ENCODE data around the gene CMTM2.

DNA sequence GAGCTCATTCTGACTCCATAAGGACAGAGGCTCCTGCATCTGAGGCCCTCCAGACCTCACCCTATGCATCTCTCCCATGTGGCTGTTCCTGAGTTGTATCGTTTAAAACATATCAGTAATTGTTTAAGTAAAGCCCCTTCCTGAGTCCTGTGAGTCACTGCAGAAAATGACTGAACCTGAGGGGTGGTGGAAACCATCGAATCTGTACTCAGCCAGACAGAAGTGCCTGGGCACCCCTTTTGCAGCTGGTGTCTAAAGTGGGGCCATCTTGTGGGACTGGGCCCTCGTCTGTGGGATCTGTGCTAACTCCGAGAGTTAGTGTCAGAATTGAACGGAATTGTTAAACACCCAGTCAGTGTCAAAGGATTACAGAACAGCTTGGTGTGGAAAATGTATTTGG is 50.6 kb downstream of the CMTM2 start:
- TF ChIP-seq, protein P1, sequence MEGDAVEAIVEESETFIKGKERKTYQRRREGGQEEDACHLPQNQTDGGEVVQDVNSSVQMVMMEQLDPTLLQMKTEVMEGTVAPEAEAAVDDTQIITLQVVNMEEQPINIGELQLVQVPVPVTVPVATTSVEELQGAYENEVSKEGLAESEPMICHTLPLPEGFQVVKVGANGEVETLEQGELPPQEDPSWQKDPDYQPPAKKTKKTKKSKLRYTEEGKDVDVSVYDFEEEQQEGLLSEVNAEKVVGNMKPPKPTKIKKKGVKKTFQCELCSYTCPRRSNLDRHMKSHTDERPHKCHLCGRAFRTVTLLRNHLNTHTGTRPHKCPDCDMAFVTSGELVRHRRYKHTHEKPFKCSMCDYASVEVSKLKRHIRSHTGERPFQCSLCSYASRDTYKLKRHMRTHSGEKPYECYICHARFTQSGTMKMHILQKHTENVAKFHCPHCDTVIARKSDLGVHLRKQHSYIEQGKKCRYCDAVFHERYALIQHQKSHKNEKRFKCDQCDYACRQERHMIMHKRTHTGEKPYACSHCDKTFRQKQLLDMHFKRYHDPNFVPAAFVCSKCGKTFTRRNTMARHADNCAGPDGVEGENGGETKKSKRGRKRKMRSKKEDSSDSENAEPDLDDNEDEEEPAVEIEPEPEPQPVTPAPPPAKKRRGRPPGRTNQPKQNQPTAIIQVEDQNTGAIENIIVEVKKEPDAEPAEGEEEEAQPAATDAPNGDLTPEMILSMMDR (IDR thresholded peaks at IDR 0.05; ENCODE audit: low read depth, low read length) = no peak
- TF ChIP-seq, protein P2, sequence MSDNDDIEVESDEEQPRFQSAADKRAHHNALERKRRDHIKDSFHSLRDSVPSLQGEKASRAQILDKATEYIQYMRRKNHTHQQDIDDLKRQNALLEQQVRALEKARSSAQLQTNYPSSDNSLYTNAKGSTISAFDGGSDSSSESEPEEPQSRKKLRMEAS (IDR thresholded peaks at IDR 0.05; ENCODE audit: low read depth, low read length) = no peak
- no peak for TF ChIP-seq POLR2A (IDR thresholded peaks at IDR 0.05; ENCODE audit: extremely low read depth, insufficient read length)

Measured in NB4 (cell line).